GM23338 (cell line): ENCODE data around the gene PAPPA.

Experiments
- CREB1 ChIP-seq: fragments of 250-450 bp; sonication (Bioruptor Pico); IDR thresholded peaks from 2 replicates; pipeline ENCODE4 v1.5.0; 2020; ENCODE audit warnings: low read depth, mild to moderate bottlenecking, moderate library complexity
- ETS1 ChIP-seq: IDR thresholded peaks from 2 replicates; pipeline ENCODE4 v1.6.1; 2016; ENCODE audit warnings: antibody characterized with exemption
- EZH2 ChIP-seq: fragments of 200-600 bp; sonication (generic); IDR thresholded peaks from one replicate; pipeline ENCODE4 v1.8.0; 2017; ENCODE audit warnings: antibody characterized with exemption, mild to moderate bottlenecking, low read depth; ENCODE audit not compliant: unreplicated experiment
- EZH2phosphoT487 ChIP-seq: fragments of 200-600 bp; sonication (generic); IDR thresholded peaks from one replicate; pipeline ENCODE4 v1.8.1; 2018; ENCODE audit warnings: antibody characterized with exemption; ENCODE audit not compliant: unreplicated experiment
- JUNB ChIP-seq: IDR thresholded peaks from one replicate; pipeline ENCODE4 v1.6.1; 2016; ENCODE audit warnings: antibody characterized with exemption; ENCODE audit not compliant: unreplicated experiment
- POLR2AphosphoS5 ChIP-seq: IDR thresholded peaks from 2 replicates; pipeline ENCODE4 v1.6.1; 2016; ENCODE audit warnings: antibody characterized with exemption, low read depth
- REST ChIP-seq: IDR thresholded peaks from one replicate; pipeline ENCODE4 v1.6.1; 2018; ENCODE audit warnings: antibody characterized with exemption; ENCODE audit not compliant: unreplicated experiment
- STAT1 ChIP-seq: IDR thresholded peaks from one replicate; pipeline ENCODE4 v1.6.1; 2016; ENCODE audit warnings: antibody characterized with exemption; ENCODE audit not compliant: unreplicated experiment
- ZNF114 ChIP-seq: fragments of 250-450 bp; sonication (Bioruptor Pico); IDR thresholded peaks from 2 replicates; pipeline ENCODE4 v1.5.0; 2020; ENCODE audit warnings: mild to moderate bottlenecking, moderate library complexity
- ZNF331 ChIP-seq: fragments of 250-450 bp; sonication (Bioruptor Pico); IDR thresholded peaks from 2 replicates; pipeline ENCODE4 v1.5.0; 2020; ENCODE audit warnings: low read depth, mild to moderate bottlenecking, moderate library complexity
- TF ChIP-seq, protein P1 (sequence below), 2 experiments: fragments of 200-600 bp in 1 of 2; sonication (generic) in 1 of 2; conservative IDR thresholded peaks; 2 replicates each; pipeline versions ENCODE4 v1.5.1 to v1.6.1; 2016 to 2017; ENCODE audit warnings: antibody characterized with exemption in 2 of 2, low read depth in 2 of 2, mild to moderate bottlenecking in 2 of 2, moderate library complexity in 1 of 2
- TF ChIP-seq, protein P2 (sequence below): fragments of 250-450 bp; sonication (Bioruptor Pico); IDR thresholded peaks from 2 replicates; pipeline ENCODE4 v1.5.0; 2020; ENCODE audit warnings: mild to moderate bottlenecking, moderate library complexity

- TF ChIP-seq, protein P1, sequence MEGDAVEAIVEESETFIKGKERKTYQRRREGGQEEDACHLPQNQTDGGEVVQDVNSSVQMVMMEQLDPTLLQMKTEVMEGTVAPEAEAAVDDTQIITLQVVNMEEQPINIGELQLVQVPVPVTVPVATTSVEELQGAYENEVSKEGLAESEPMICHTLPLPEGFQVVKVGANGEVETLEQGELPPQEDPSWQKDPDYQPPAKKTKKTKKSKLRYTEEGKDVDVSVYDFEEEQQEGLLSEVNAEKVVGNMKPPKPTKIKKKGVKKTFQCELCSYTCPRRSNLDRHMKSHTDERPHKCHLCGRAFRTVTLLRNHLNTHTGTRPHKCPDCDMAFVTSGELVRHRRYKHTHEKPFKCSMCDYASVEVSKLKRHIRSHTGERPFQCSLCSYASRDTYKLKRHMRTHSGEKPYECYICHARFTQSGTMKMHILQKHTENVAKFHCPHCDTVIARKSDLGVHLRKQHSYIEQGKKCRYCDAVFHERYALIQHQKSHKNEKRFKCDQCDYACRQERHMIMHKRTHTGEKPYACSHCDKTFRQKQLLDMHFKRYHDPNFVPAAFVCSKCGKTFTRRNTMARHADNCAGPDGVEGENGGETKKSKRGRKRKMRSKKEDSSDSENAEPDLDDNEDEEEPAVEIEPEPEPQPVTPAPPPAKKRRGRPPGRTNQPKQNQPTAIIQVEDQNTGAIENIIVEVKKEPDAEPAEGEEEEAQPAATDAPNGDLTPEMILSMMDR (conservative IDR thresholded peaks at IDR 0.05; ENCODE audit: low read depth in 2 of 2), result no peak
- TF ChIP-seq REST, result no peak
- TF ChIP-seq CREB1 (CRISPR knock-in tag), result no peak
- TF ChIP-seq EZH2, result no peak
- TF ChIP-seq EZH2phosphoT487, result no peak
- no peak for TF ChIP-seq JUNB
- TF ChIP-seq, protein P2, sequence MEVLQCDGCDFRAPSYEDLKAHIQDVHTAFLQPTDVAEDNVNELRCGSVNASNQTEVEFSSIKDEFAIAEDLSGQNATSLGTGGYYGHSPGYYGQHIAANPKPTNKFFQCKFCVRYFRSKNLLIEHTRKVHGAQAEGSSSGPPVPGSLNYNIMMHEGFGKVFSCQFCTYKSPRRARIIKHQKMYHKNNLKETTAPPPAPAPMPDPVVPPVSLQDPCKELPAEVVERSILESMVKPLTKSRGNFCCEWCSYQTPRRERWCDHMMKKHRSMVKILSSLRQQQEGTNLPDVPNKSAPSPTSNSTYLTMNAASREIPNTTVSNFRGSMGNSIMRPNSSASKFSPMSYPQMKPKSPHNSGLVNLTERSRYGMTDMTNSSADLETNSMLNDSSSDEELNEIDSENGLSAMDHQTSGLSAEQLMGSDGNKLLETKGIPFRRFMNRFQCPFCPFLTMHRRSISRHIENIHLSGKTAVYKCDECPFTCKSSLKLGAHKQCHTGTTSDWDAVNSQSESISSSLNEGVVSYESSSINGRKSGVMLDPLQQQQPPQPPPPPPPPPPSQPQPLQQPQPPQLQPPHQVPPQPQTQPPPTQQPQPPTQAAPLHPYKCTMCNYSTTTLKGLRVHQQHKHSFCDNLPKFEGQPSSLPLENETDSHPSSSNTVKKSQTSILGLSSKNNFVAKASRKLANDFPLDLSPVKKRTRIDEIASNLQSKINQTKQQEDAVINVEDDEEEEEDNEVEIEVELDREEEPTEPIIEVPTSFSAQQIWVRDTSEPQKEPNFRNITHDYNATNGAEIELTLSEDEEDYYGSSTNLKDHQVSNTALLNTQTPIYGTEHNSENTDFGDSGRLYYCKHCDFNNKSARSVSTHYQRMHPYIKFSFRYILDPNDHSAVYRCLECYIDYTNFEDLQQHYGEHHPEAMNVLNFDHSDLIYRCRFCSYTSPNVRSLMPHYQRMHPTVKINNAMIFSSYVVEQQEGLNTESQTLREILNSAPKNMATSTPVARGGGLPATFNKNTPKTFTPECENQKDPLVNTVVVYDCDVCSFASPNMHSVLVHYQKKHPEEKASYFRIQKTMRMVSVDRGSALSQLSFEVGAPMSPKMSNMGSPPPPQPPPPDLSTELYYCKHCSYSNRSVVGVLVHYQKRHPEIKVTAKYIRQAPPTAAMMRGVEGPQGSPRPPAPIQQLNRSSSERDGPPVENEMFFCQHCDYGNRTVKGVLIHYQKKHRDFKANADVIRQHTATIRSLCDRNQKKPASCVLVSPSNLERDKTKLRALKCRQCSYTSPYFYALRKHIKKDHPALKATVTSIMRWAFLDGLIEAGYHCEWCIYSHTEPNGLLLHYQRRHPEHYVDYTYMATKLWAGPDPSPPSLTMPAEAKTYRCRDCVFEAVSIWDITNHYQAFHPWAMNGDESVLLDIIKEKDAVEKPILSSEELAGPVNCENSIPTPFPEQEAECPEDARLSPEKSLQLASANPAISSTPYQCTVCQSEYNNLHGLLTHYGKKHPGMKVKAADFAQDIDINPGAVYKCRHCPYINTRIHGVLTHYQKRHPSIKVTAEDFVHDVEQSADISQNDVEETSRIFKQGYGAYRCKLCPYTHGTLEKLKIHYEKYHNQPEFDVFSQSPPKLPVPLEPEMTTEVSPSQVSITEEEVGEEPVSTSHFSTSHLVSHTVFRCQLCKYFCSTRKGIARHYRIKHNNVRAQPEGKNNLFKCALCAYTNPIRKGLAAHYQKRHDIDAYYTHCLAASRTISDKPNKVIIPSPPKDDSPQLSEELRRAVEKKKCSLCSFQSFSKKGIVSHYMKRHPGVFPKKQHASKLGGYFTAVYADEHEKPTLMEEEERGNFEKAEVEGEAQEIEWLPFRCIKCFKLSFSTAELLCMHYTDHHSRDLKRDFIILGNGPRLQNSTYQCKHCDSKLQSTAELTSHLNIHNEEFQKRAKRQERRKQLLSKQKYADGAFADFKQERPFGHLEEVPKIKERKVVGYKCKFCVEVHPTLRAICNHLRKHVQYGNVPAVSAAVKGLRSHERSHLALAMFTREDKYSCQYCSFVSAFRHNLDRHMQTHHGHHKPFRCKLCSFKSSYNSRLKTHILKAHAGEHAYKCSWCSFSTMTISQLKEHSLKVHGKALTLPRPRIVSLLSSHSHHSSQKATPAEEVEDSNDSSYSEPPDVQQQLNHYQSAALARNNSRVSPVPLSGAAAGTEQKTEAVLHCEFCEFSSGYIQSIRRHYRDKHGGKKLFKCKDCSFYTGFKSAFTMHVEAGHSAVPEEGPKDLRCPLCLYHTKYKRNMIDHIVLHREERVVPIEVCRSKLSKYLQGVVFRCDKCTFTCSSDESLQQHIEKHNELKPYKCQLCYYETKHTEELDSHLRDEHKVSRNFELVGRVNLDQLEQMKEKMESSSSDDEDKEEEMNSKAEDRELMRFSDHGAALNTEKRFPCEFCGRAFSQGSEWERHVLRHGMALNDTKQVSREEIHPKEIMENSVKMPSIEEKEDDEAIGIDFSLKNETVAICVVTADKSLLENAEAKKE (CRISPR knock-in tag), result no peak
- TF ChIP-seq ETS1, result no peak
- no peak for TF ChIP-seq POLR2AphosphoS5
- no peak for TF ChIP-seq ZNF331 (CRISPR knock-in tag)
- no peak for TF ChIP-seq STAT1
- no peak for TF ChIP-seq ZNF114
Measured at GRCh38 chr9:116404228-116404627, 250.6 kb downstream of the PAPPA start.
